ENCODE measurements around the gene RPS6KB2.

- TF ChIP-seq CTCF (IDR thresholded peaks at IDR 0.05) (no peak), EZH2 (IDR thresholded peaks at IDR 0.05; ENCODE audit: borderline replicate concordance, insufficient read depth, low read depth, low read length, poor library complexity, severe bottlenecking) (no peak)
Measured at GRCh38 chr11:67416416-67417335, 11.6 kb upstream of the RPS6KB2 start.
